Stimulated activated CD4-positive, alpha-beta T cell treated with anti-CD3 and anti-CD28 coated beads, TNF-alpha, amount 100 ng/mL, for 1 hour (primary cell): Measurements from ENCODE around the gene SIPA1L3.
"Not testable (repeated sequence)": the region's sequence is repeated elsewhere in the genome, so short reads cannot be mapped to it uniquely, and the experiment has no call there.

Experiments used
- DNase-seq, 3 donors: peaks; one replicate each; pipeline ENCODE4 v3.0.0-alpha.2; 2020; ENCODE audit warnings: low read depth in 3 of 3, low spot score in 1 of 3

Gene SIPA1L3

GRCh38 chr19:38020311-38020710 lies 113.3 kb downstream of the SIPA1L3 start:
- DNase-seq, result no peak

DNA sequence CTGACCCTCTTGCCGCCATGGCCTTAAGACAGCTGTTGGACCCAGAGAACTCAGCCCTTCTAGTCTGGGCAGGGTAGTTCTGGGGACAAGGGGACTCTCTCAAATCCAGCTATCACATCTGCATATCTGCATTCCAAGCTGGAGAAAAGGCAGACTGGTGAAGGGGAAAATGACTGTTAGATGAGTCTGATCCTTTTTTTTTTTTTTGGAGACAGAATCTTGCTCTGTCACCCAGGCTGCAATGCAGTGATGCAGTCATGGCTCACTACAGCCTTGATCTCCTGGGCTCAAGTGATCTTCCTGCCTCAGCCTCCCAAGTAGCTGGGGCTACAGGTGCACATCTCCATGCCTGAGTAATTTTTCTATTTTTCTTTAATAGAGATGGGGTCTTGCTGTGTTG lies 114.3 kb downstream of the SIPA1L3 start:
- no peak for DNase-seq

DNA sequence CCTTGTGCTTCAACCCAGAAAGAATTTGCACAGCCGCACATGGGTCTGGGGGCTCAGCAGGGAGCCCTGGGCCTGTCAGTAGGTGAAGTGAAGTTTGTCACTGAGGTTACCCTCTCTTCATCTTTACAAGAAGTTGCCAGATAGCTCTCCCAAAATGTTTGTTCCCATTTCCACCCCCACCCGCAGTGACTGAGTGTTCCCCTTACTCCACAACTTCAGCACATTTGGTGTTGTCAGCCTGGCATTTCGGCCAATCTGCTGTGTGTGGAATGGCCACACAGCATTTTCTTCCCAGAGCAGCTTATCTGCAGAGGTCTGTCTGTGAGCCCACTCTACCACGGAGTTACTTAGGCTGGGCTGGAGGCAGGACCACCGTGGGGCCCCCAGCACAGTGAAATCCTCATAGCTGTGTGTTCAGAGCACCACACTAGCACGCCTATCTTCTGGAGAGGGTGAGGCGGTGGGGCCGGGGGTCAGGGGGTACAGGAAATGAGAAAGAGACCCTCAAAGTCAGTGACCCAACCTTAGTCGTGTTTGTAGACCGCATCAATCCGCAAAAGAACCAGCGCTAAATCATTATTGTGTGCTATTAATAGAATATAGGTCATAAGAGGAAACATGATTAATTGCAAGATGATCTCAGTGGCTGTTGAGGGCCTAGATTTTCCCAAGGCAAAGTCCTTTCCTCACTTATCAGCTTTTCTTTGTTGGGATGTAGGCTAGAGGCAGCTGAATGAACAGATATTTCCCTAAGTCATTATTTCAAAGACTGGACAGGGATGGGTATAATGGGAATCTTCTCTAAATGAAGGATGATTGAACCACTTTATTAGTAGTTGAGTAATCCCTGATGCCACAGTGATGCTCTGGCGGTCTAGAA lies 116.0 kb downstream of the SIPA1L3 start:
- DNase-seq, result no peak

DNA sequence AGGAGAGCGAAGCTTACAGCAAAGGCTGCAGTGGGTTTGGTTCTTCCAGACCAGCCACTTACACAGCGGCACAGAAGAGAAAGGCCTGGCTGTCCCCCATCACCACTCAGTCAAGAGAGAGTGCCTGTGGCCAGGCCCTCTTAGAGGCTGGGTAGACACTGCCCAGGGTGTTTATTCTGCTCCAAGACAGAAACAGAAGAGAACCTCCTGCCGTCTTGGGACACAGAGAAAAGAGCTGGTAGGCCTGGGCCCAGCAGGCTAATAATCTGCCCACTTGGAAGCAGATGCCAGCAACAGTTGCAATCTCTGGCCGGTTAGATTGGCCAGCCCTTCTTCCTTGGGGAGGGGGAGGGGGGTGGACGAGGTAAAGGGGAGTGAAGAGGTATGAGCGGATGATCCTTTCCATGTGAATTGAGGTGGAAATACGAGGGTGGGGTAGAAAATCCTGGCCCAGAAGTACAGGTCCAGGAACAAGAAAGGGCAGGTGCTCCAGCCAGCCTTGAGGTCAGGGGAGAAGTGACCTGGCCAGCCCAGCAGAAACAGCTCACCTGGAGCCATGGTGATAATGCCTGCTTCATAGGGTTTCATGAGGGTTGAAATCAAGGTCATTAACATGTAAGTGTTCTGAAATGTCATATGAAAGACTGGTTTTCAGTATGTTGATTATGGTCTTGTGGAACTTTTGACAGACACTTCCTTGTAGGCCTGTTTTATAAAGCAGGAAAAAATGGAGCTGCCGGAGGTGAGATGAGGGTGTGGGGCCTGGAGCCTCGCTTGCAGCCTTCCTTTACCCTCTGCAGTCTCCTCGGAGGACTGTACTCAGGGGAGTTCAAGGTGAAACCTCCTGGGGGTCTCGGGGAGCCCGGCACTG lies 116.9 kb downstream of the SIPA1L3 start:
- DNase-seq, result no peak

DNA sequence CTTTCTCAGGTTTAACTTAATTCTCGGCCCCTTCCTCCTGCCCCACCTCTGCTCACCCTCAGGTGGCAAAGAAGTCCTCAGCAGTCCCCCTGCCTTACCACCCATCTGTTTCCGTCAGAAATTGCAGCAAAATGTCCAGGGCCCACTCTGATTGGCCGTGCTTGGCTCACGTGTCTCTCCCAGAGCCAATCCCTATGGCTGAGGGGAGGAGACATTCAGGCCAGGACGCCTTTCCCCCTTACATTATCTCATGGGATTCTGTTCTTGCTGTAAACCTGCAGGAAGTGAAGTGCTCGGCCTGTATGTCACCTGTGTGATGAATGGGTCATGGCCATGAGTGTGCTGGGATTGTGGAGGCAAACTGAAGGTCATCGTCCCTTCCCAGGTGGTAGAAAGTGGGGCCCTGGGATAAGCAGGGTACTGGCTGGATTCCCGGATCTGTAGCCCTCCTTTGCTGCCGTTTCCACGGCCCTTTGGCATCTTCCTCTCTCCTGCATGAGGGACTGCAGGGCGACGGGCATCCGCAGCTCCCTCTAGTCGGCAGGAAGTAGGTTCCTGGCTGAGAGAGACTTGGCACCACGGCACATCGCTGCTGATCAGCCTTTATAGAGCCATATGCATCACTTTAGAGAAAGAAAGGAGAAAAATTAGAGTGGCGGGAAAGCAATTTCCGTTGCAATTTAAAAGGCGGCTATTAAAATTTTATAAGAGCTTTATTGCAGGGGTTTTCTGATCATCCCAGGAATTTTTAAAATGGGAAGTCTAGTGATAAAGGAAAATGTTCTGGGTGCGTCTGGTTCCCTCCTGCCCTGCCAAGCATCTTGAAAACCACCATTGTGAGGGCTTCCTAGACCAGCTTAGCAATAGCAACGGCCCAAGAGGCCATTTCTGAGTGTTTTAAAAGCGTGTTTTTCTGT lies 118.2 kb downstream of the SIPA1L3 start:
- no peak for DNase-seq

GRCh38 chr19:38025909-38026307 lies 118.9 kb downstream of the SIPA1L3 start:
- no peak for DNase-seq

GRCh38 chr19:38028913-38029510 lies 122.0 kb downstream of the SIPA1L3 start:
- no peak for DNase-seq

DNA sequence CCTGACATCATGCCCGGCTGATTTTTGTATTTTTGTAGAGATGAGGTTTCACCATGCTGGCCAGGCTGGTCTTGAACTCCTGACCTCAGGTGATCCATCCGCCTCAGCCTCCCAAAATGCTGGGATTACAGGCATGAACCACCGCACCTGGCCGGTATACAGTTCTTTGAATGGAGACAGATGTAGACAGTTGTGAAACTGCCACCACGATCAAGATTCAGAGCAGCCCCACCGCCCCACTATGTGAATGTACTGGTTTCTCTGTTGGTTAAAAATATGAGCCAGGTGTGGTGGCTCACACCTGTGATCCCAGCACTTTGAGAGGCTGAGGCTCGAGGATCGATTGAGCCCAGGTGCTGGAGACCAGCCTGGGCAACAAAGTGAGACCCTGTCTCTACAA lies 123.0 kb downstream of the SIPA1L3 start:
- not testable (repeated sequence) for DNase-seq

DNA sequence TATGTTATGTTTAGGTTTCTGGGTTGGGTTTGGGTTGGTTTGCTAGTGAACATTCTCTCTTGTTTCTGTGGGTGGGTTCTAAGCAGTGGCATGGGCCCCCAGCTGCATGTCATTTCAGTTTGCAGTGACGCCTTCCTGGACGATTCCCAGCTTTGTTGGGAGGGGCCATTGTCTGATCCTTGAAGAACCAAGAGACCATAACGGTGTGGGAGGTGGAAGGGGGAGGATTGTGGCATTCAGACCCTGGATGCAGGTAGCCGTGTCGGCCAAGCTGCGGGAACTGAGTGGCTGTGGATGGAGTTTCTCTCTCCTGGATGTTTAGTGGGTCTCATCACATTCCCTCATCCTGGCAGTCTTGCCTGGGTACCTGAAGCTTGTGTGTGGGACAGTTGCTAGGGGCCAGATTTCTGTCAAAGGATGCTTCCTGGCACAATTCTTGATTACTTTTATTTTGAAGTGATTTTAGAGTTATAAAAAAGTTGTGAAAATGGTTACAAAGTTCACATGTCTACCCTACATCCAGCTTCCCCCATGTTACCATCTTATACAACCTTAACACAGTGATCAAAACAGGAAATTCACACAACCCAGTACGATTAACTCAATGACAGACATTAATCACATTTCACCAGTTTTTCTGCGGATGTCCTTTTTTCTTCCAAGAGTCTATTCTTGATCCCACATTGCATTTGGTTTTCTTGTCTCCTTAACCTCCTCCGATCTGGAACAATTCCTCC lies 123.8 kb downstream of the SIPA1L3 start:
- no peak for DNase-seq

DNA sequence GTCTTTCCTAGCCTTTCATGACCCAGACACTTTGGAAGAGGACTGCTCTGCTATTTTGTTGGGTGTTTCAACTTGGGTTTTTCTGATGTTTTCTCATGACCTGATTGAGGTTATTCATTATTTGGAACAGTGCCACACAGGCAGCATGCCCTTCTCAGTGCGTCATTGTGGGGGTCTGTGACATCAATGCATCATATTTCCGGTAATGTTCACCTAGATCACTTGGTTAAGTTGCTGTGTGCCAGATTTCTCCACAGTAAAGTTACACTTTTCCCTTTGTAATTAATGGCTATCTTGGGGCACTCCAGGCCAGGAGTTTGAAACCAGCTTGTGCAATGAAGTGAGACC lies 124.4 kb downstream of the SIPA1L3 start:
- no peak for DNase-seq

GRCh38 chr19:38032151-38032550 lies 125.1 kb downstream of the SIPA1L3 start:
- DNase-seq, result no peak

- DNase-seq, result no peak
Observed at GRCh38 chr19:38032951-38033350, 125.9 kb downstream of the SIPA1L3 start.

GRCh38 chr19:38033658-38034491 lies 126.9 kb downstream of the SIPA1L3 start:
- no peak for DNase-seq

- DNase-seq, result no peak
Observed at GRCh38 chr19:38034492-38034860, 127.5 kb downstream of the SIPA1L3 start.

GRCh38 chr19:38035515-38036495 lies 128.8 kb downstream of the SIPA1L3 start:
- DNase-seq, result no peak

- DNase-seq, result no peak
Observed at GRCh38 chr19:38036707-38037611, 130.0 kb downstream of the SIPA1L3 start.

DNA sequence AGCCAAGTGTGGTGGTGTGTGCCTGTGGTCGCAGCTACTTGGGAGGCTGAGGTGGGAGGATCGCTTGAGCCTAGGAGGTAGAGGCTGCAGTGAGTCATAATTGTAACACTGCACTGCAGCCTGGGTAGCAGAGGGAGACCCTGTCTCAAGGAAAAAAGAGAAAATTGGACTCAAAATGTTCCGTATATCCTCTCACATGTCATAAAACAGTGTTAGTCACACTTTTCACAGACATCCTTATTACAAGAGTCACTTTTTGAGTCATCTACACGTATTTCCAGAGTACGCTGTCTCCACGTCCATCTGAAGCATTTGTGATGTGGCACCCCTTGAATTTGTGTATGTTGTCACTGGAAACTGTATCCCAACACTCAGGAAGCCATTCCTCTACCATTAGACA lies 133.0 kb downstream of the SIPA1L3 start:
- no peak for DNase-seq
